ENCODE data around the gene ERN2. TPM values are rescaled to one million over a fixed set of nuclear protein-coding genes. Genes with fewer than 3 reads are reported as not detected.

The ERN2 gene
- total RNA-seq, 4 donors from 2014 or later: not detected

DNA sequence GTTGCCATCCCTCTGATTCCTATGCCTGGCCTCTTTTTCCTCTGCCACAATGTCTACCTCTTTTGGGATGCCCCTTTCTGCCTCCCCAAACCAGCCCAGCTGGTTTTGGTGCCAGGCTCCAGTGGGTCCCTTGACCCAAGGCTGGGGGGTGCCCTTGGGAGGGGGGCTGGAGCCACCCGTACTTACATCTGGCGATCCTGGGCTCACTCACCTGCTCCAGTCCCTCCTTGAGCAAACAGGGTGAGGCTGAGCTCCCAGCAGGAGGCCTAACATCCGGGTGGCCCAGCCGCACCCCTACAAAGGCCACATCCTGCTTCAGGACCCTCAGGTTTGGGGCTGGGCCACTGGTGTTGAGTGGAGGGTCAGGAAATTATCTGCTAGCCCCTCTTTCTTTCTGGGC, 1.2 kb downstream of the ERN2 start:
- TF ChIP-seq, protein P1, sequence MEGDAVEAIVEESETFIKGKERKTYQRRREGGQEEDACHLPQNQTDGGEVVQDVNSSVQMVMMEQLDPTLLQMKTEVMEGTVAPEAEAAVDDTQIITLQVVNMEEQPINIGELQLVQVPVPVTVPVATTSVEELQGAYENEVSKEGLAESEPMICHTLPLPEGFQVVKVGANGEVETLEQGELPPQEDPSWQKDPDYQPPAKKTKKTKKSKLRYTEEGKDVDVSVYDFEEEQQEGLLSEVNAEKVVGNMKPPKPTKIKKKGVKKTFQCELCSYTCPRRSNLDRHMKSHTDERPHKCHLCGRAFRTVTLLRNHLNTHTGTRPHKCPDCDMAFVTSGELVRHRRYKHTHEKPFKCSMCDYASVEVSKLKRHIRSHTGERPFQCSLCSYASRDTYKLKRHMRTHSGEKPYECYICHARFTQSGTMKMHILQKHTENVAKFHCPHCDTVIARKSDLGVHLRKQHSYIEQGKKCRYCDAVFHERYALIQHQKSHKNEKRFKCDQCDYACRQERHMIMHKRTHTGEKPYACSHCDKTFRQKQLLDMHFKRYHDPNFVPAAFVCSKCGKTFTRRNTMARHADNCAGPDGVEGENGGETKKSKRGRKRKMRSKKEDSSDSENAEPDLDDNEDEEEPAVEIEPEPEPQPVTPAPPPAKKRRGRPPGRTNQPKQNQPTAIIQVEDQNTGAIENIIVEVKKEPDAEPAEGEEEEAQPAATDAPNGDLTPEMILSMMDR (IDR thresholded peaks at IDR 0.05): no peak
- TF ChIP-seq POLR2A (IDR thresholded peaks at IDR 0.05): no peak
- Histone ChIP-seq H3K4me3 (replicated peaks in 1 of 3) (no peak overlapping the region), H3K36me3 (no peaks in the 10 kb centered on the region), H3K27ac (no peak overlapping the region), H3K9me3 (no peaks in the 10 kb centered on the region), H3K27me3 (no peaks in the 10 kb centered on the region), H3K4me1 (no peaks in the 10 kb centered on the region)
- intact Hi-C loops (cut with DNase I): no loop called here
- no peak for DNase-seq
- WGBS, 2 donors: 37 to 40% methylated on average over 3 to 4 of the region's 4 CpGs

DNA sequence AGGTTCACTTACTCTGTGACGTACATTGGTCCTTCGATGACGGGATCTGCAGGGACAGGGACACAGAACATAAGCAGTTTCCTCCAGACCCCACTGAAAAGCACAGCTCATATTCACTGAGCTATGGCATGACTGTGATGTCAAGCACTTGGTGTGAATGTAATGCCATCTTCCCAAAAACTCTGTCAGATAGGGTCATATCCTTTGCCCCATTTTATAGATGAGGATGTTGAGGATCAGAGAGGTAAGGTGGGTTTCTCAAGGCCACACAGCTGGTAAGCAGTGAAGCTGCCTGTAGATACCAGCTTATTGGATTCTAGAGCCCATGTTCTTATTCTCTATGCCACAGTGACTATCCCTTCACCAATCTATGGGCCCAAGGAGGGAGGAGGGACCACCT, 2.5 kb downstream of the ERN2 start:
- no peaks in the 10 kb centered on the region for H3K9me3 ChIP-seq
- H3K4me3 ChIP-seq (replicated peaks in 1 of 3): no peak overlapping the region
- no peaks in the 10 kb centered on the region for H3K27me3 ChIP-seq
- DNase-seq: no peak
- intact Hi-C loops (cut with DNase I): no loop called here
- H3K27ac ChIP-seq: no peak overlapping the region
- no peaks in the 10 kb centered on the region for H3K36me3 ChIP-seq
- 91 to 93% methylated on average over 3 of the region's 3 CpGs for WGBS, 2 donors
- H3K4me1 ChIP-seq: no peaks in the 10 kb centered on the region
- TF ChIP-seq, protein P1 (IDR thresholded peaks at IDR 0.05): no peak
- TF ChIP-seq POLR2A (IDR thresholded peaks at IDR 0.05): no peak

DNA sequence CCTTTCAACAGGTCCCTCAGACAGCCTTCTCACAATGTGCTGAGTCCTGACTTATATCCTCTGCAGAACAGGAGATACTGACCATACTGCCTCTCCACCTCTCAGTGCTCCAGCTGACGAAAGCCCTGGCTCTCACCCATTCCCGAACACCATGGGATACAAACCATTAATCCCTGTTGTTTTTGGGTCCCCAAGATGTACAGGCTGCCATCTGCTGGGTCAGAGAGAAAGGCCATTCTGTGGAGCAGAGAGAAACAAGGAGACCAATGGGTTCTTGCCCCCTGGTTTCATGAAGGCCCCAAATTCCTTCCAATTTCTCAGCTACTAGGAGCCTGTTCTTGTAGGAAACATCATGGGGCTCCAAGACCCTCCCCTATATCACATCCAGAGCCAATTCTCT, 3.0 kb downstream of the ERN2 start:
- H3K4me3 ChIP-seq (replicated peaks in 1 of 3): no peak overlapping the region
- H3K36me3 ChIP-seq: no peaks in the 10 kb centered on the region
- intact Hi-C loops (cut with DNase I): no loop called here
- no peak for TF ChIP-seq POLR2A (IDR thresholded peaks at IDR 0.05)
- TF ChIP-seq, protein P1 (IDR thresholded peaks at IDR 0.05): no peak
- H3K27ac ChIP-seq: no peak overlapping the region
- no peaks in the 10 kb centered on the region for H3K4me1 ChIP-seq
- H3K27me3 ChIP-seq: no peaks in the 10 kb centered on the region
- no peak for DNase-seq
- 72 to 83% methylated on average over 2 of the region's 2 CpGs for WGBS, 2 donors
- no peaks in the 10 kb centered on the region for H3K9me3 ChIP-seq

DNA sequence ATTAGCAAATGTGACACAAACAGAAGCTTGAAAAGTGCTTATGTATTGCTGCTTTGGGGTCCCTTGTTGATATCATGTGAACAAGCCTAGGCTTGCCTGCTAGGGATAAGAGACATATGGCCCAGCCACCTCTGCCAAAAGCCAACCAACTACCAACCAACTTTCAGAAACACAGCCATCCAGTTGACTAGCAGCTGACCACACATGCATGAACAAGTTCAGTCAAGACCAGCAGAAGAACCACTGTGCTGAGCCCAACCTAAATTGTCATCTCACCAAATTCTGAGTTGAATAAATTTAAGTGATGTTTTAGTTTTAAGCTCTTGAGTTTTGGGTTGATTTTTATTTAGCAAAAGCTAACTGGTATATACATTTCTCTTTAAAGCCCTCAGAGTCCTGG, 3.5 kb downstream of the ERN2 start:
- Histone ChIP-seq H3K9me3 (no peaks in the 10 kb centered on the region), H3K27ac (no peak overlapping the region), H3K36me3 (no peaks in the 10 kb centered on the region), H3K4me3 (replicated peaks in 1 of 3) (no peak overlapping the region), H3K4me1 (no peaks in the 10 kb centered on the region), H3K27me3 (no peaks in the 10 kb centered on the region)
- no peak for TF ChIP-seq POLR2A (IDR thresholded peaks at IDR 0.05)
- TF ChIP-seq, protein P1 (IDR thresholded peaks at IDR 0.05): no peak
- intact Hi-C loops (cut with DNase I): no loop called here
- DNase-seq: no peak

DNA sequence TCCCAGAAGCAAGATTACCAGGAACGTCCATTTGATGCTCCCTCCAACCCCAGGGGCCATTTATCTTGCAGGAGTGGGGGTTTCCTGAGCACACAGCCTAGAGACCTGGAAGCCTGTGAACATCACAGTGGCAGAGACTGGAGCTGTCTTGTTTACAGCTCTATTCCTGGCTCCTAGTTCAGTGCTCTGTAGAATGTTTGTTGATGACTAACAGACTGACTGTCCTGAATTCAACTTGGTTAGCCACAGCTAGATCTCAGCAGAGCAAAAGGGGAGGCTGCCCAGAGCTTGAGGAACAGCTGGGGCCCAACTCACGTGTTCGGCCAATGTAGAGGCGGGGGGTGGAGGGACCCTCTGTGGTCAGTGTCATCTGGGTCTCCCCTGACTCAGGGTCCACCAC, 6.6 kb downstream of the ERN2 start:
- H3K4me1 ChIP-seq: no peaks in the 10 kb centered on the region
- DNase-seq: no peak
- intact Hi-C loops (cut with DNase I): no loop called here
- 83 to 91% methylated on average over 4 of the region's 4 CpGs for WGBS, 2 donors
- TF ChIP-seq POLR2A (IDR thresholded peaks at IDR 0.05): no peak
- TF ChIP-seq, protein P1 (IDR thresholded peaks at IDR 0.05): no peak
- no peak overlapping the region for H3K4me3 ChIP-seq (replicated peaks in 1 of 3)
- H3K9me3 ChIP-seq: no peaks in the 10 kb centered on the region
- no peaks in the 10 kb centered on the region for H3K27me3 ChIP-seq
- no peak overlapping the region for H3K27ac ChIP-seq
- H3K36me3 ChIP-seq: no peaks in the 10 kb centered on the region
